H1 (cell line): ENCODE measurements around the gene CPD.

Experiments used
- NRF1 ChIP-seq: IDR thresholded peaks from 2 replicates; pipeline ENCODE4 v1.6.1; 2011; ENCODE audit warnings: mild to moderate bottlenecking, low read depth, low read length, improper control_type of control experiment
- TF ChIP-seq, protein P1 (sequence below), 3 experiments: IDR thresholded peaks; 1 replicate in 2 of 3; 2 replicates in 1 of 3; pipeline versions ENCODE4 v1.5.1 to v1.6.1; 2011; ENCODE audit warnings: low read length in 3 of 3, mild to moderate bottlenecking in 3 of 3, inconsistent platforms in 2 of 3, low read depth in 1 of 3, moderate library complexity in 1 of 3; ENCODE audit not compliant: insufficient read depth in 1 of 3; ENCODE audit errors: control extremely low read depth in 1 of 3

- no peak for TF ChIP-seq NRF1
- TF ChIP-seq, protein P1, sequence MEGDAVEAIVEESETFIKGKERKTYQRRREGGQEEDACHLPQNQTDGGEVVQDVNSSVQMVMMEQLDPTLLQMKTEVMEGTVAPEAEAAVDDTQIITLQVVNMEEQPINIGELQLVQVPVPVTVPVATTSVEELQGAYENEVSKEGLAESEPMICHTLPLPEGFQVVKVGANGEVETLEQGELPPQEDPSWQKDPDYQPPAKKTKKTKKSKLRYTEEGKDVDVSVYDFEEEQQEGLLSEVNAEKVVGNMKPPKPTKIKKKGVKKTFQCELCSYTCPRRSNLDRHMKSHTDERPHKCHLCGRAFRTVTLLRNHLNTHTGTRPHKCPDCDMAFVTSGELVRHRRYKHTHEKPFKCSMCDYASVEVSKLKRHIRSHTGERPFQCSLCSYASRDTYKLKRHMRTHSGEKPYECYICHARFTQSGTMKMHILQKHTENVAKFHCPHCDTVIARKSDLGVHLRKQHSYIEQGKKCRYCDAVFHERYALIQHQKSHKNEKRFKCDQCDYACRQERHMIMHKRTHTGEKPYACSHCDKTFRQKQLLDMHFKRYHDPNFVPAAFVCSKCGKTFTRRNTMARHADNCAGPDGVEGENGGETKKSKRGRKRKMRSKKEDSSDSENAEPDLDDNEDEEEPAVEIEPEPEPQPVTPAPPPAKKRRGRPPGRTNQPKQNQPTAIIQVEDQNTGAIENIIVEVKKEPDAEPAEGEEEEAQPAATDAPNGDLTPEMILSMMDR (IDR thresholded peaks at IDR 0.05; ENCODE audit: control extremely low read depth in 1 of 3, insufficient read depth in 1 of 3, low read depth in 1 of 3, low read length in 3 of 3) = no peak
These were observed 27.0 kb upstream of the CPD start for GRCh38 chr17:30351735-30352134.
